GM18861 (cell line): ENCODE results near the gene CDH9.

ENCODE experiments used
- ATAC-seq: cut with Tn5 transposase; IDR thresholded peaks from one replicate; pipeline ENCODE4 v1.9.1; 2021; ENCODE audit not compliant: unreplicated experiment

Gene CDH9

GRCh38 chr5:27038476-27038875, at the start of gene CDH9:
Gene CDH9, minus strand, starts transcription at chr5:27038586. Its CDS starts 50,253 bp downstream, at chr5:26988333.
- no peak for ATAC-seq

- ATAC-seq: no peak
These were observed 49.4 kb upstream of the CDH9 start for GRCh38 chr5:27087747-27088146.

DNA sequence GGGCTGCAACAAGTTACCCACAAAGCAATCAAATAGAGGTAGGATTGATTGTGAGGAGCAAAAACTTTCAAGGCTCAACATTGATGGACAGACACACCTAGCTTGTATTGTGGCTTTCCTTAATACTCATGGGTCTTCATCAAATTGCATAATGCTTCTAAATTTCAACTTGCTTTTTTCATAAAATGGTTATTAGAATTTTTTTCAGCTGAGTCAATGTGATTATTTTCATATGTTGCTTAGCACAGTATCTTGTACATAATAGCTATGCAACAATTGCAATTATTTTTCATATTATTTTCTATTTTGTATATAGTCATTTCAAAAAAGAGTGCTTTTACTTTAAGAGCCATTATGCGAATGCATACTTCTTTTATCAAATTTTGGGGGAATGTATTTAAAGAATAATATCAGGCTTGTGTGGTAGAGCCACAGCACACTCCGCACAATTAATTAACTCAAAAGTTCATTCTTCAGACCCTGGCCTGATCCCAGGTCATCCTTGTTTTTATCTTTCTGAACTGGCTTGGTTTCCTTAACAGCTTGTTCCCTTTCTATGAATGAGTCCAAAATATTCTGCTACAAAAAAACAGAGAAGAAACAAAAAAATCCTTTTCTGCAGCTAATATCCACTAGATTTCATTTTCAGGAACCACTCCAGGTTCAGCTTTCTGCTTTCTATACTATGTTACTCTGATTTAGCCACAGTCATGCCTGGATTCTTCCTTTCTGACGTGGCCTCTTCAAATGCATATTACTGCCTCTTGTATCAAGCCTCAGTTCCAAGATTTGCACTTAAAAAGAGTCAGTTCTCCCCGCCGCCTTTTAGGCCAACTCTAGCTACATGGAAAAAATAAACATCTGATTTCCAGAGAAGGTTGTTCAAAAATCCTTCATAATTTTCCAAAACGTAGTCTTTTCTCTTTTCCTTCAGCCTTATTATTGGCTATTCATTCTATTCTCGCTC, 45.3 kb upstream of the CDH9 start:
- no peak for ATAC-seq

DNA sequence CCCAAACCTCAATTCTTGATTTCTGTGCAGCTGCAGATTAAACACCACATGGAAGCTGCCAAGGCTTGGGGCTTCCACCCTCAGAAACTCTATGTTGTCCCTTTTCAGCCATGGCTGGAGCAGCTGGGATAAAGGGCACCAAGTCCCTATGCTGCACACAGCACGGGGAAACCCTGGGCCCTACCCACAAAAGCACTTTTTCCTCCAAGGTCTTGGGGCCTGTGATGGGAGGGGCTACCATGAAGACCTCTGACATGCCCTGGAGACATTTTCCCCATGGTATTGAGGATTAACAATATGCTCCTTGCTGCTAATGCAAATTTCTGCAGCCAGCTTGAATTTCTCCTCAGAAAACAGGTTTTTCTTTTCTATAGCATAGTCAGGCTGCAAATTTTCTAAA, 41.8 kb upstream of the CDH9 start:
- no peak for ATAC-seq

DNA sequence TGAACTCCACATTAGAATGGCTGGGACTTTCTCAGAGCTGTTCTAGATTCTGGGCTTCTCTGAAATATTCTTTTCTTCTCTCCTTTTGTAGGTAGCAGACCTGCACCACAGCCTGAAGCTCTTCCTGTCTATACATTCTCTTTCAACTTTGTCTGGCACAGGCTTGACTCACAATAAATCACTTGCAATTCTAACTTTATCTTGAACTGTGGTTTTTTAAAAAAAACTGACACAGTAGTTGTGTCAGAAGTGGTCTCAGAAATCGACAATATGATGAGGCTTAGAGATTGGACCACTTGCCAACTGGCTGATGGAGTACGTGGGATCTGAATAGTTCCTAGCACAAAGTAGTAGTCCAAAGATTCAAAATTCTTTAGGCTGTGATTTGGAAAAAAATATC, 24.1 kb upstream of the CDH9 start:
- no peak for ATAC-seq

DNA sequence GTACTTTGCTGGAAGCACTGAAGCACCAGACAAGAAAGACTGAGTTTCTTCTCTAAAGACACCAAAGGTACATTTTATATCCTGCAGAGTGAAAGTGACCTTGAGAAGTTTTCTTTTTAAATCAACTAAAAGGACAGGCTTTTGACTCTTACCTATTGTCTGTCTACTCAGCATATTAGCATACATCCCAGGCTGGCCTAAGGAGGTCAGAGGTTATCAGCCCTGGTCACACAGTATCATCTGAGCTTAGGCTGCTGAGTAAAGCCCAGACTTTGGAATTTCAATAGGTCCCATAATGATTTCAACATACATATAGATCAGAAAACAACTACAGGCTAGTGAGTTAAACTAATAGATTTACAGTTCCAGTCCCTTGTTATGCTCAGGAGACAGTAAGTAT, 10.1 kb upstream of the CDH9 start:
- no peak for ATAC-seq

DNA sequence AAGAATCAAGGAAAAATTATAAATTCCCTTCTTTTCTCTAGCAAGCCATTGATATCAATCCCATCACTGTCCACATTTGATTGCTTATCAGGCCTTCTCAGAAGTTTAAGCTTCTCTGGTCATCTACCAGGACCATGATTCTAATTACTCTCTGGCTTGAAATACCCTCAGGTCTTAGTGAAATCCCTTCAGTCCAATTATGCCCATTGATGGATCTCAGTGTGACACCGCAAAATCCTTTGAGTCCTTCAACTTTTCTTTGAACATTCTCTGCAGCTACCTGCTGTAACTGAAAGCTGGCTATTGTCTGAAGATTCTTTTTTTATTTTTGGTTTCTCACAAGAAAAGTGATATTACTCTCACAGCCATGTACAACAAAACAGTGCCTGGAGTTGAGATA, 3.0 kb upstream of the CDH9 start:
- ATAC-seq: no peak

- no peak for ATAC-seq
These were observed 3.8 kb downstream of the CDH9 start for GRCh38 chr5:27034565-27034964.

DNA sequence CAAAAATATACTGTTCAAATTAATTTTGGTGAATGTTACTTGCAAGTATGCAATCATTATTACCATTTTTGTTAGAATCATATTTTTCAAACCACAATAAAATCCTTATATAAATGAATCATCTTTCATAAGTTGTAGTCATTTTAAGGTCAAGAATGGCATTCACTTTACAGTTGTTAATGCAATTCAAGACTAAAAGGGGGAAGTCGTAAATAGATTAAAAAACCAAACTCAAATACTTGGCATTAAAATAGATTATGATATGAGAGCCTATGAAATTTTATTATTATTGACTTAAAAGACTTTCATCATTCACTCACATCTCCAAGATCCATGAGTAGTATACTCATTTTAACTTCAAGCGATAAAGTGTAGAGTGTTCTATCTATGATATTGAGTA, 11.6 kb downstream of the CDH9 start:
- ATAC-seq: no peak

DNA sequence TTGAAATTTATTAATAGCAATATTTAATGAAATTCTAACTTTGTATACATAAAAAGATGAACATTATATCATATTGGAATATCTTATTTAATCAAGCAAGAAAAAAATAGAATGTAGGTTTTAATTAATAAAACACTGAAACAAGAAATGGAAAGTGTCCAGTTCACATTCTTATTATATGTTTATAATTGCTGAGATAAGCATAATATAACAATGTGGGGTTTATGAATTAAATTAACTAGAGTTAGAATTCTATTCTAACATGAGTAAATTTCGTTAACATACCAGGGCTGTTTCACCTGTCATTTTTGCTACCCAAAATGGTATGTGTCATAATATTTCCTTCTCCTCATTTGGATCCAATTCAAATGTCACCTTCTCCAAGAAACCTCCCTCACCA, 12.3 kb downstream of the CDH9 start:
- no peak for ATAC-seq

DNA sequence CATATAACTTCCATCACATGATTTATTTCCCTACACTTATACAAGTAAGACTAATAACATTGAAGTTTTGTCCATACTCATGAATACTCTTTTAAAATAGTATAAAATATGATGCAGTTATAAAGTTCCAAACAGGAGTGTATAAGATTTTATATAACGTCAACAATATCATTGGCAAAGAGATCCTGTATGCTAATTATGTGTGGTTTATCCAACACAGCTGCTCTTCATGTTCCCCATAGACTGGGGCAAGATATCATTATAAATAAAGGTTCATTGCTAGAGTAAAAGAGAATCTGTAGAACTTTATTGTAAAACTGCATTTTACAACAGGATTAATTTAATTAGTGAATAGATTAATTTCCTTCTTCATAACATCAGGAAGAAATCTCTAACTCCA, 16.9 kb downstream of the CDH9 start:
- no peak for ATAC-seq

DNA sequence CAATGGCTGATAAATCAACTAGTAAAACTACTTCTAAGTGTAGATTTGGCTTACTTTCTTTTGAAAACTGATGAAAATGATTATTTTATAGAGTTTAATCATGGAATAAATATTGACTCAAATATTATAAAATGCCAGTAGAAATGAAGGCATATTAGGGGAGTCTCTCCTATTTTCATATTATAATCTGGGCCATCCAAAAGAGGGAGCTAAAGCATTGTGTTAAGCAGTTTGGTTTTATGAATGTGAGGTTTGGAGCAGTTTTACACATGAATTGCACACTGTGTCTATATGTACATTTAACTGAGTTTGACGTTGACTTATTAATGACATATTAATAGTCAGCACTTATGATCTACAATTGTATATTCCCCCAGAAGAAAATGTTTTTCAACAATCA, 17.4 kb downstream of the CDH9 start:
- no peak for ATAC-seq

- no peak for ATAC-seq
These were observed 22.6 kb downstream of the CDH9 start for GRCh38 chr5:27015758-27016157.

- no peak for ATAC-seq
These were observed 27.1 kb downstream of the CDH9 start for GRCh38 chr5:27011274-27011673.

GRCh38 chr5:27010646-27011045, 27.7 kb downstream of the CDH9 start:
- no peak for ATAC-seq

GRCh38 chr5:27009540-27009915, 28.9 kb downstream of the CDH9 start:
- no peak for ATAC-seq

GRCh38 chr5:27008604-27009539, 29.5 kb downstream of the CDH9 start:
- ATAC-seq: no peak

GRCh38 chr5:27007121-27007520, 31.3 kb downstream of the CDH9 start:
- ATAC-seq: no peak

DNA sequence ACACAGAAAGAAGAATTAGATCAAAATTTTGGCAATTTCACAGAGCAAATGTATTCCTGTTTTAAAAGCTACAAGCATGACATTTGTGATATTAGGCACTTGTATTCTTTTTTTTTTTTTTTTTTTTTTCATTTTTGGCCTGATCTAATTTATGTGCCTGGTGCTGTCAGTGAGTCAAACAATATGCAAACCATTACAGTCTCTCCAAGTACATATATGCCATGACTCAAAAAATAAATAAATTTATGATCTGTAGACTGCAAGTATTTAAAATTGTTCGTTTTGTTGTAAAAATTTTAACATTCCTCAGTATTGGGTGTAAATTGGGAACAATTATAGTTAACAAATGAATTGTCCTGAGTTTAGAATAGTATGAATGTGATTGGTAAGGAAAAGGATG, 51.4 kb downstream of the CDH9 start:
- ATAC-seq: no peak

DNA sequence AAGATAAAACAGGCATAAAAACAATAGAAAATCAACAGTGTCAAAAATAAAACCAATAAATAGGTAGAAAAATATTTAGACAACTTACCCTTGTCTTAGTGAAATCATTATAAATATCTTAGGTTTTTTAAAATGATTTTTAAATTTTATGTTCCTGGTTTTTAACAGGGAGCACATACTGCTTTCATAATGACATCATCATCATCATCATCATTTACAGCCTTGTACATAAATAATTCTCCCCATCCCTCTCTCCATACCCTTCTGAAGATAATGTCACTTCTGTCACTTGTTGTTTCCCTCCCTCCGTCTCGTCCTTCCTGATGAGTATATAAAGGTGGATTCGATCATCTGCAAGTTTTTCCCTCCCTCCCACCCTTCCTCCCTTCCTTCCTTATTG, 56.6 kb downstream of the CDH9 start:
- ATAC-seq: no peak

GRCh38 chr5:26959290-26959689, 79.1 kb downstream of the CDH9 start:
- ATAC-seq: no peak

- ATAC-seq: no peak
These were observed 83.2 kb downstream of the CDH9 start for GRCh38 chr5:26955161-26955560.
